Panc1 (cell line): ENCODE results near the gene PPTC7.

Source experiments
- CTCF ChIP-seq: fragments of 450-650 bp; IDR thresholded peaks from 2 replicates; pipeline ENCODE4 v1.5.1; 2017; ENCODE audit warnings: mild to moderate bottlenecking
- POLR2AphosphoS5 ChIP-seq: IDR thresholded peaks from 2 replicates; pipeline ENCODE4 v1.6.1; 2012; ENCODE audit warnings: mild to moderate bottlenecking, low read depth, low read length, moderate library complexity

DNA sequence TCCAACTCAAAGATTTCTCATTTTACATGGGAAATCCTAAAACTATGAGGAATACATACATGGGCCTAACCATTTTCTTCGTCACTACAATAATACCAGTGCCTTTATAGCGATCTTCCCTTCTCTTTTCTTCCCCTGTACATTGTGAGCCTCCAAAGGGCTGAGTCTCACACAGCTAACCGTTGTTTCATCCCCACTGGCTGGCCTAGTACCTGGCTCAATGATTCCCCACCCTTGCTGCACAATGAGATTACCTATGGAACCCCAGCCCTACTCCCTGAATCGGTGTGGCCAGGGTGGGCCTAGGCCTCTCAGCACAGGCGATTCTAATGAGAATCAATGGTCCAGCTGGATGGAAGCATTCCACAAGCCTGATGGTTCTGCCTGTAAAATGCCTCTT is 16.1 kb downstream of the PPTC7 start:
- TF ChIP-seq CTCF, result no peak
- TF ChIP-seq POLR2AphosphoS5, result no peak
